Transverse colon (tissue), 4 donors: ENCODE results near the gene ZFAND5. TPM values are rescaled to one million over a fixed set of nuclear protein-coding genes. Genes with fewer than 3 reads are reported as not detected.

Experiments used
- DNase-seq: peaks from one replicate; pipeline ENCODE4 v3.0.0-alpha.2; 2019
- H3K27ac ChIP-seq, 4 donors: fragments of 200-600 bp; sonication (generic); 2 replicates each; pipeline ENCODE4 v1.5.1; 2016 to 2018; ENCODE audit warnings: inconsistent platforms in 4 of 4
- H3K27me3 ChIP-seq: fragments of 200-600 bp; sonication (generic); 2 replicates; pipeline ENCODE4 v1.5.1; 2017; ENCODE audit warnings: inconsistent platforms
- H3K36me3 ChIP-seq, 4 donors: fragments of 200-600 bp; sonication (generic); 2 replicates each; pipeline ENCODE4 v1.5.1; 2017 to 2019; ENCODE audit warnings: inconsistent platforms in 4 of 4
- H3K4me1 ChIP-seq, 4 donors: fragments of 200-600 bp; sonication (generic); 2 replicates each; pipeline ENCODE4 v1.5.1; 2017 to 2020; ENCODE audit warnings: inconsistent platforms in 4 of 4
- H3K4me3 ChIP-seq, 4 donors: fragments of 200-600 bp; sonication (generic); 1 replicate in 1 of 4; 2 replicates in 3 of 4; pipeline versions ENCODE4 v1.5.1 to v1.6.1; 2017 to 2019; ENCODE audit warnings: inconsistent platforms in 4 of 4
- H3K9me3 ChIP-seq, 2 donors: fragments of 200-600 bp; sonication (generic); 2 replicates each; pipeline ENCODE4 v1.5.1; 2017 to 2019; ENCODE audit warnings: inconsistent platforms in 2 of 2
- CTCF ChIP-seq, 5 experiments: fragments of 200-600 bp in 3 of 5; fragments of 450-650 bp in 2 of 5; sonication (generic) in 3 of 5; IDR thresholded peaks; 1 replicate in 2 of 5; 2 replicates in 3 of 5; pipeline ENCODE4 v1.5.1; 2016 to 2017; ENCODE audit warnings: antibody characterized with exemption in 5 of 5, inconsistent platforms in 3 of 5, mild to moderate bottlenecking in 2 of 5, moderate library complexity in 1 of 5
- EP300 ChIP-seq: sonication (generic); formaldehyde crosslinking; IDR thresholded peaks from one replicate; pipeline ENCODE4 v1.6.1; 2017; ENCODE audit warnings: antibody characterized with exemption, low read depth
- POLR2A ChIP-seq: fragments of 450-650 bp; IDR thresholded peaks from one replicate; pipeline ENCODE4 v1.6.1; 2016; ENCODE audit warnings: antibody characterized with exemption, mild to moderate bottlenecking, moderate library complexity
- POLR2AphosphoS5 ChIP-seq, 3 donors: sonication (generic); formaldehyde crosslinking; IDR thresholded peaks; one replicate each; pipeline ENCODE4 v1.6.1; 2016; ENCODE audit warnings: antibody characterized with exemption in 3 of 3
- WGBS, 2 donors: methylation state at CpG; one replicate each; pipeline ENCODE4 v1.1.5; 2018; ENCODE audit warnings: low coverage in 1 of 2; 5-methylcytosine and 5-hydroxymethylcytosine counted together
- in situ Hi-C, 4 donors: fragments of 200-750 bp; cut with MboI; loops; one replicate each; pipeline versions ENCODE4 v1.15.0 to v1.15.1; 2017; ENCODE audit warnings: low sequenced_read_pairs in 3 of 4, low pct_ligation_motif_present in 1 of 4, low pct_unique_long_range_greater_than_20kb in 1 of 4
- intact Hi-C: fragments of 100-400 bp; cut with DNase I; formaldehyde crosslinking; loops from one replicate; pipeline ENCODE4 v1.15.1; 2023; ENCODE audit warnings: low total_unique reads
- total RNA-seq, 4 donors: library from RNA; depleted of rRNA; stranded (reverse); fragments of >200 nt; gene quantifications; one replicate each; pipeline ENCODE4 v1.1.0, GENCODE V29; 2016

ZFAND5 gene
- total RNA-seq, 4 donors from 2014 or later, result 49.0 to 190 (median 98.2) TPM

GRCh38 chr9:72371151-72371550 is 6.1 kb upstream of the ZFAND5 start:
- no peaks in the 10 kb centered on the region for H3K27me3 ChIP-seq
- intact Hi-C loops, result no loop called here
- in situ Hi-C loops, result no loop called here
- no peak for DNase-seq
- H3K4me1 ChIP-seq, result peaks cover 0 to 10% (median 3%) of the 10 kb centered on the region in 4 donors
- H3K36me3 ChIP-seq, result no peaks in the 10 kb centered on the region
- H3K4me3 ChIP-seq, result no peak overlapping the region
- H3K27ac ChIP-seq, result no peak overlapping the region
- TF ChIP-seq POLR2A, result no peak
- TF ChIP-seq EP300, result no peak
- no peak for TF ChIP-seq CTCF (IDR thresholded peaks at IDR 0.05)
- no peak for TF ChIP-seq POLR2AphosphoS5 (IDR thresholded peaks at IDR 0.05)
- no peaks in the 10 kb centered on the region for H3K9me3 ChIP-seq

DNA sequence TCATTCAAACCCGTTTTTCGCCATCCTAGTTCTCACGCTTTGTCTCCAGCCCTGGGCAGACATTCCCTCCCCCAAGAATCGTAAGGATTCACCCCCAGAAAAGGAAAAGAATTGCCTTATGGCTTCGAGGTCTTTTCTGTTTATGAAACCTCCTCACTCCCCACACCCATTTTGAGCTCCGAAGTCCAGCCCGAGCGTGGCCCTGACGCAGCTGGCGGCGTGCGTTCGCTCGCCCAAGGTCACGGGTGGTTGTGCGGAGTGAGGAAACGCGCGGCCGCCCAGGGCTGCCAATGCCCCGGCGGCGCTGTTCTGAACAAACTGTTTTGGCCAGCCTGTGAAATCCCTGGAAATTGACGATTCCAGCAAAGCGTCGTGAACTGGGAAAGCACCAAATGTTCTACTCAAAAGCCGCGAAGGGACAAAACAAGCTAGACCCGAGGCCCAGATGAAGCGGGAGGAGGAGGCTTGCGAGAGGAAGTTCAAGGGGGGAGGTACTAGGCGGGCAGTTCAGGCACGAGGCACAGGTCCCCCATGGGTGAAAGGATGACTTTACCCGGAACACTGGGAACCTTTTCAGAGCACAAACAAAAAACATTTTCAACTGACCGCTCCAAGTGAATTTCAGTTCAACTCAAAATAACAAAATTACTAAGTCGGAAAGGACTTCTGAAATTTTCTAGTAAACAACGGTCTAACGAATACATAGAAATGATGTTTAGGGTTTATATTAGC is 683 bp upstream of the ZFAND5 start:
- Histone ChIP-seq H3K9me3 (no peaks in the 10 kb centered on the region), H3K27ac (peak overlapping the region; percentile 99 to 100 (median 100)), H3K36me3 (no peaks in the 10 kb centered on the region), H3K27me3 (no peaks in the 10 kb centered on the region), H3K4me3 (peak overlapping the region; percentile 21 to 98 (median 98)), H3K4me1 (peaks cover 0 to 40% (median 27%) of the 10 kb centered on the region in 4 donors)
- in situ Hi-C loops (loop anchor here in 1 of 4 donors (10.0 kb wide), 1 partner anchor 71 kb away; no protein-coding TSS in a partner anchor), intact Hi-C loops (loop anchor here (2.0 to 10.0 kb wide), 4 partner anchors 51 to 1951 kb away; partner anchors contain the start of gene KLF9)
- peak; percentile 95 for TF ChIP-seq EP300
- TF ChIP-seq CTCF (IDR thresholded peaks at IDR 0.05), result no peak
- peak in 2 of 3 donors; percentile 17 to 21 for TF ChIP-seq POLR2AphosphoS5 (IDR thresholded peaks at IDR 0.05)
- DNase-seq, result peak; percentile 87
- 0 to 2% methylated on average over 1 to 38 of the region's 38 CpGs for WGBS, 2 donors

DNA sequence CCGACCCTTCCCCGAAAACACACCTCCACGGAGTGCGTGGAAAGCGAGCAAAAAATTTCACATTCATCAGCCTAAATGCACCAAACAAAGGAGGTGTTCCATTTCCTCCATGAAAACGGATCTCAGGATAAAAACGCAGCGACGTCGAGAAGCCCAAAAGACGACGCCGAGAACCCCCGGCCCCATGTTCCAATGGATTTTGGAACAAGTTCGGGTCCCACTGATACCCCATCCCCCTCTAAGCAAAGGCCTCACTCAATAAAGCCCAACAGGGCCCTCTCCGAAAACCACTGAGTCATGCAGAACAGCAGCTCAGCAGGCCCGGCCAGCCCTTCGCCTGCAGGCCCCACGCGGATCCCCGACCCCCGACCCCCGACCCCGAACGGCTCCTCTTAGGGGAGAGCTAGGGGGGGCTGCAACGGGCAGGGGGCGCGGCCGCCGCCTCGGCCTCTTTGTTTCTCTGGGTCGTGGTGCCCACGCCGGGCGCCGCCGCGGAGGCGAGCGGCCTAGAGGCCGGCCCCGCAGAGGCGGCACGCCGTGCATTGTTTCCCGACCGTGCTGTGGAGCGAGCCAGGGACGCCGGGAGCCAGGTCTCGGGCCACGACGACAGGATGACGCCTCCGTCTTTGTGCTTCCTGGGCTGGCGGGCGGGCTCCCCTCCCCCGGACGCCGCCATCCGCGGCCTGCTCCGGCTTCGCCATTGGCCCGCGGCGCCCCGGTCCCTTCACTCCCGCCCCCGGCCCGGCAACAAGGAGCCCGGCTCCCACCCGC is 915 bp downstream of the ZFAND5 start:
- H3K27me3 ChIP-seq, result no peaks in the 10 kb centered on the region
- DNase-seq, result peak; percentile 62
- TF ChIP-seq EP300 (no peak), CTCF (IDR thresholded peaks at IDR 0.05) (no peak), POLR2AphosphoS5 (IDR thresholded peaks at IDR 0.05) (peak in 1 of 3 donors; percentile 72), POLR2A (peak; percentile 3)
- peak overlapping the region; percentile 99 to 100 (median 100) for H3K27ac ChIP-seq
- peak overlapping the region; percentile 83 to 98 (median 98) for H3K4me3 ChIP-seq
- H3K9me3 ChIP-seq, result no peaks in the 10 kb centered on the region
- intact Hi-C loops, result loop anchor here (2.0 to 10.0 kb wide), 3 partner anchors 49 to 1949 kb away; partner anchors contain the start of gene KLF9
- peaks cover 0 to 13% (median 3%) of the 10 kb centered on the region in 4 donors for H3K36me3 ChIP-seq
- in situ Hi-C loops, result loop anchor here in 1 of 4 donors (10.0 kb wide), 1 partner anchor 69 kb away; no protein-coding TSS in a partner anchor
- H3K4me1 ChIP-seq, result peaks cover 0 to 56% (median 42%) of the 10 kb centered on the region in 4 donors
- 0 to 2% methylated on average over 2 to 27 of the region's 73 CpGs for WGBS, 2 donors

DNA sequence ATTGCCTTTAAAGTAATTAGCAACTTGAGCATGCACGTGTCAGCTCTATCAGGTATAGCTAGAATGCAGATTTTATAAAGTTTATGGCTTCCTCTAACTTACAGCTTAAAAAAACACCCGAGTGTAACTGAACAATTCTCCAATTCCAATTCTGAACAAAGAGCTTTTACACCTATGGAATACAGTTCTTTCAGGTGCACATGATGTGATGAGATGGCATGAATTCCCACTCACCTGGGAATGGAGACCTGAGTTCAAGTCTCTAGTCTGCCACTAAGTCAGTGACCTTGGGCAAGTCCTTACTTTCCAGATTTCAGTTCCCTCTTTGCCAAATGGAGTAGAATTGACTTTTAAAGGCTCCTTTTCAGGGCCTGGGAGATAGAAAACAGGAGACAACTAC is 1.8 kb downstream of the ZFAND5 start:
- Histone ChIP-seq H3K27ac (peak overlapping the region; percentile 99 to 100 (median 100)), H3K4me1 (peaks cover 4 to 65% (median 50%) of the 10 kb centered on the region in 4 donors), H3K9me3 (no peaks in the 10 kb centered on the region), H3K36me3 (peaks cover 0 to 22% (median 3%) of the 10 kb centered on the region in 4 donors), H3K4me3 (peak overlapping the region; percentile 83 to 98 (median 98)), H3K27me3 (no peaks in the 10 kb centered on the region)
- 0% methylated on average over 2 of the region's 2 CpGs for WGBS, 2 donors
- DNase-seq, result no peak
- intact Hi-C loops, result loop anchor here (10.0 kb wide), 1 partner anchor 1948 kb away; the partner anchor contains the start of gene KLF9
- in situ Hi-C loops, result loop anchor here in 1 of 4 donors (10.0 kb wide), 1 partner anchor 68 kb away; no protein-coding TSS in a partner anchor
- TF ChIP-seq POLR2A, result no peak
- no peak for TF ChIP-seq POLR2AphosphoS5 (IDR thresholded peaks at IDR 0.05)
- no peak for TF ChIP-seq EP300
- no peak for TF ChIP-seq CTCF (IDR thresholded peaks at IDR 0.05)
